Cortex of kidney (tissue), 1 donor: Measurements from ENCODE around the gene SSTR5.
"Not testable (repeated sequence)": the region's sequence is repeated elsewhere in the genome, so short reads cannot be mapped to it uniquely, and the experiment has no call there.

Experiments
- DNase-seq: peaks from one replicate; lab custom pipeline; 2025; lab: John Stamatoyannopoulos, UW

SSTR5 gene

GRCh38 chr16:1090620-1091587, 18.4 kb downstream of the SSTR5 start:
- DNase-seq: no peak

GRCh38 chr16:1091992-1092552, 19.5 kb downstream of the SSTR5 start:
- no peak for DNase-seq

GRCh38 chr16:1092685-1093283, 20.2 kb downstream of the SSTR5 start:
- not testable (repeated sequence) for DNase-seq

DNA sequence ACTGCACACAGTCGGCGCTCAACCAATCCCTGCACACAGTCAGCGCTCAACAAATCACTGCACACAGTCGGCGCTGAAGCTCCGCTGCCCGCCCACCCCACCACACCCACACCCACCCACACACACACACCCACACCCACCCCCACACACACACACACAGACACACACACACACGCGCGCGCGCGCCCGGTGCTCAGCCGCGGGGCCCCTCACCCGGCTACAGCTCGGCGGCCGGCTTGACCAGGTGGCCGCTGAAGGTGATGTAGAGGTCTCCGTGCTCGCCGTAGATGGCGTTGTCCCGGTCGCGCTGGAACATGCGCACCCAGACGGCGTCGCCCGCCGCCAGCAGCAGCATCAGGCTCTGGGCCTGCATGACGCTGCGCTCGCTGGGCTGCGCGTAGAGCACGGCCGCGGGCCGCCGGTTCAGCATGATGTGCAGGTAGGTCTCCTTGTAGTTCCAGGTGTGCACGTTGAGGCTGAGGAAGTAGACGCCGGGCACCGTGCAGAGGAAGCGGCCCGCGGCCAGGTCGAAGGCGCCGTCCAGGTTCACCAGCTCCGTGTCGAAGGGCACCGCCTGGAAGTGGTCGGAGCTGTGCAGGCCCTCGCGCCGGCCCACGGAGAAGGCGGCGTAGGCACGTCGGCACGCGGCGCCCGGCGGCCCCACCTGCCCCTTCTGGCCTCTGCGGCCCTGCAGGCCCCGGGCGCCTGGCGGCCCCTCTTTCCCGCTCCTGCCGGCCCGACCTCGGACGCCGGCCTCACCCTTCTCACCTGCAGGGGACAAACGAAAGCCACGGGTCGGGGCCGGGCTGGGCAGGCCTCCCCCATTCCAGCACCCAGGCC, 21.0 kb downstream of the SSTR5 start:
- DNase-seq: no peak

DNA sequence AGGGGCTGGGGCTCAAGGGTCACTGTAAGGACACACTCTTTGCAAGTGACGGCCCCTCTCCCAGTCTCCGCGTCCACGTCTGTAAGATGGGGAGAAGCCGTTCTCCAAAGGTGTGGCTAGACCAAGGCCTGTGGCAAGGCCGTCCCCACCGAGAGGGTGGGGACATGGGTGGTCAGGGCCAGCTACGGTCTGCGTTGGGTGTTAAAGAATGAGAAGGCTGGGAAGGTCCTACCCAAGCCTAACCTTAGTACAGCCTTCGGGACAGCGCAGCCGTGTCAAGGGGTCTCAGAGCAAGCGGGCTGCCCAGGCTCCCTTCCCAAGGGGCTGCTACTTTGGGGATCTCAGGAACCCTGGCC, 21.6 kb downstream of the SSTR5 start:
- DNase-seq: no peak

GRCh38 chr16:1094601-1095449, 22.3 kb downstream of the SSTR5 start:
- DNase-seq: no peak

DNA sequence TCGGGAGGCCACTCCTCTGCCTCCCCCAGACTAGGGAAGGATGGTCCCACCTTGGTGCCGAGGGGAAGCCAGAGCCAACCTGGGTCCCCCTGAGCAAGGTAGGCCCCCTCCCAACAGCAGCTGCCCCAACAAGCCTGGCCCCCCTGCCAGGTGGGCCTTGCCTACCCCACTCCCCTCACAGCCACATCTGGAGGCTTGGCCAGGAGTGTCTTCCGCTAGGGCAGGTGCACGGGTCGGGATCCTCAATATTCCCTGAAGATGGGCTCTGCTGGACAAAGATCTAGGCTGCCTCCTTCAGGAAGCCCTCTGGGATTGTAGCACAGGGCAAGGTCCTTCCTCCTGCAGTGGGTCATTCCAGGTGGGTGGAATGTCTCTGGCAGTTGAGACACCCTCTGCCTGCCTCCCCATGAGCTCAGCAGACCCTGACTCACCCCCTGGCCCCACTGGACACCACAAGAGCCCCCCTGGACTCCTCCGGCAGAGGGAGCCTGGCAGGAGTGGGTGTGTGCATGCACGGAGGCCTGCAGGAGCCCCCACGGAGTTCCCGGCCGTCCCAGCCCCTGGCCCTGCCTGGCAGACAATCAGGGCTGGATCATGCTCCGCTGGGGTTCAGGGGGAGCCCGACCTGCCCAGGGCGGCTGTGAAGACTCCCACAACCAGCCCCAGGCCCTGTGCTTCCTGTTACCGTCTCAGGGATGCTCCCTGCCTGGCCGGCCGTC, 23.1 kb downstream of the SSTR5 start:
- DNase-seq: no peak

GRCh38 chr16:1096169-1097082, 23.9 kb downstream of the SSTR5 start, which contains the start of gene C1QTNF8:
Gene C1QTNF8 (minus strand): TSS chr16:1096244. CDS start chr16:1094922, 1,322 bp downstream.
- DNase-seq: no peak

DNA sequence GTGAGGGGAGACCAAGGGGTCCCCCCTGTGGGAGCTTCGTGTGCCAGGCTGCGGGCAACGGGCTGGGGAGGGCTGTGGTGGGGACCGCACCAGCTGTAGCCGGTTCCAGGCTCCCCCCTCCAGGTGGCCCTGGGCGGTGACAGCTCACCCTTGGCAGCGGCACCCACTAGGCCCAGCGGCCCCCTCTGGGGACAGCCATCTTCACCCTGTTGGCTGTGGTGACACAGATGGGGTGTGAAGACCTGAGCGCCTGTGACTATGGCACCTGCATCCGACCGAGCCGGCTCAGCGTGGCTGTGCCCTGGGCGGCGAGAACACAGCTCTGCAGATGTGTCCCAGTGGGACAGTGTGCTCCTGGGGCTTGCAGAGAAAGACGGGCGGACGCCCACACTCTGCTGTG, 24.6 kb downstream of the SSTR5 start:
- no peak for DNase-seq

DNA sequence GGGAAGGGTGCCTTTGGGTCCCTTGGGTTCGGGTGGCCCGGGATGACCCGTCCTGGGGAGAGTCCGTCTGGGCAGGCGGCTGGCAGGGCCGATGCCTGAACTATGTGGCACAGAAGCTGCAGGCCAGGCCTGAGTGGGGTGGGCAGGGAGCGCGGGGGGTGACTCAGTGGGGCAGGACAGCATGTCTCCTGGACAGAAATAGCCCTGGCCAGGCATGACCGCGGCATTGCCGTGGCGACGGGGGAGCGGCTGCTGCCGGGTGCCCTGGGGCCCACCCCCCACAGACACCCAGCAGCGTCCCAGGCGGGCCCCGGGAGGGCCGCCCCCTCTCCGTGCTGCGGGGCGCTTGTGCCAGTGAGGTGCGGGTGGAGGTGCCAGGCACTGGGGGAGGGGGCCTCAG, 25.3 kb downstream of the SSTR5 start:
- no peak for DNase-seq

DNA sequence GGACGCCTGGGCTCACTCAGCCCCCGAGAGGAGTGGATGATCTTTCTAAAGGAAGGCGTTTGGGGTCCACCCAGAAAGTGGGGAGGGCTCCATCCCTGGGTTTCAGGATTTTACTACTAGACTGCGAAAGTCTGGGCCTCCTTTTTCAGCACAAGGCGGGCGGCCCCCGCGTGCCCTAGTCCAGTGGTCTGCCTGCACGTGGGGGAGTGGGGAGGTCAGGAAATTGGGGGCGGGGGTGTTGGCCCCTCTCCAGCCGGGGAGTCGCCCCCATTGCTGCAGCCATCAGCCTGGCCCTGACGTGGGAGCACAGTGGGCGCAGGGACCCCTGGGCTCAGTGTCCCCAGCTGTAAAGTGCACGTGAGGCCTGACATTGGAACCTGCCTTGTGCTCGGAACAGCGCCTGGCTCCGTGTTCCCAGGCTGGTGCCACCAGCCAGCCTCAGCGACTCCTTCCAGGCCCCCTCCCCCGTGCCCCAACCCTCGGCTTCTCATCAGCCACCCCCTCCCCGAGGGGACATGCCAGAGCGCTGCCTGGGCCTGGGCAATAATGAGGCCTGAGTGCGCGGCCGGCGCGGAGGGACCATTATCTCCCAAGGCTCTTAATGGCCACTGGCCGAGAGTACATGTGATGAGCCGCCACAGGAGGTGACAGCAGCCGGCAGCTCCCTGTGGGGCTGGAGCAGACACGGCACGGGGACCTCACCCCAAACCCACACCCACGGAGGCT, 25.9 kb downstream of the SSTR5 start:
- no peak for DNase-seq

- DNase-seq: no peak
Observed at GRCh38 chr16:1099189-1100083, 26.9 kb downstream of the SSTR5 start.

GRCh38 chr16:1100084-1100800, 27.7 kb downstream of the SSTR5 start:
- no peak for DNase-seq

DNA sequence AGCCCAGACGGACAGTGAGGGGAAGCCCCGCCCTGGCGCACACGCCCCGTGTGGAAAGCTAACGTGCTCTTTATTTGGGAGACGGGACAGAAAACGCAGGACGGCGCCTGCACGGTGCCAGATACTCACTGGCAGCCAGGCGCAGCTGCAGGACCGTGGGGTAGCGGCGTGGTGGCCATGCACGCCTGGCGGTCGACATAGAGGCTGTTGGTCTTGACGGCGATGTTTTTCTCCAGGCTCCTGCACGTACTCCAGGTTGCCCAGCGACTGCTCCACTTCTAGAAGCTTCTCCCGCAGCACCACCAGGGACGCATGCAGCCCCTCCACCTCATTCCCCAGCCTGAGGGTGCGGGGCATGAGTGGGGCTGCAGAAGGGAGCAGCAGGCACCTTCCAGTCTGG, 28.6 kb downstream of the SSTR5 start:
- no peak for DNase-seq

- DNase-seq: no peak
Observed at GRCh38 chr16:1101573-1102332, 29.2 kb downstream of the SSTR5 start.

DNA sequence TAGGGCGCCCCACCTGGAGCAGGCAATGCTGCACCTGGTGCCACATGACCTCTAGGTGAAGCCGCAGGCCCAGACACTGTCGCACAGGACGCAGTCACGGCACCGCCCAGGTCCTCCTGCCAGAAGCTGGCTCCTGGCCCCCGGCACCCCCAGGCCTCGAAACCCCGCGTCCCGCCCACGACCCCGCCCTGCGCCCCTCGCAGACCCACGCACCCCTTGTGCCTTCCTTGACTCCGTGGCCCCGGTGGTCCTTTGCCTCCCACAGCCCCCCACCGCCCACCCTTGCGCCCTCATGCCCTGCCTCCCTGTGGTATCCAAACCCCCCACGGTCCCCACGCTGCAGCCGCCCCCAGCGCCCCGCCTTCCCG, 29.8 kb downstream of the SSTR5 start:
- no peak for DNase-seq
